HG03280 (cell line): Measurements from ENCODE around the gene PORCN.
A peak's percentile ranks its signal among the peaks of the same experiment; 100 is the strongest.

Experiments
- ATAC-seq: cut with Tn5 transposase; IDR thresholded peaks from one replicate; pipeline ENCODE4 v1.9.1; 2021; ENCODE audit warnings: mild to moderate bottlenecking, moderate library complexity; ENCODE audit not compliant: unreplicated experiment

PORCN gene

DNA sequence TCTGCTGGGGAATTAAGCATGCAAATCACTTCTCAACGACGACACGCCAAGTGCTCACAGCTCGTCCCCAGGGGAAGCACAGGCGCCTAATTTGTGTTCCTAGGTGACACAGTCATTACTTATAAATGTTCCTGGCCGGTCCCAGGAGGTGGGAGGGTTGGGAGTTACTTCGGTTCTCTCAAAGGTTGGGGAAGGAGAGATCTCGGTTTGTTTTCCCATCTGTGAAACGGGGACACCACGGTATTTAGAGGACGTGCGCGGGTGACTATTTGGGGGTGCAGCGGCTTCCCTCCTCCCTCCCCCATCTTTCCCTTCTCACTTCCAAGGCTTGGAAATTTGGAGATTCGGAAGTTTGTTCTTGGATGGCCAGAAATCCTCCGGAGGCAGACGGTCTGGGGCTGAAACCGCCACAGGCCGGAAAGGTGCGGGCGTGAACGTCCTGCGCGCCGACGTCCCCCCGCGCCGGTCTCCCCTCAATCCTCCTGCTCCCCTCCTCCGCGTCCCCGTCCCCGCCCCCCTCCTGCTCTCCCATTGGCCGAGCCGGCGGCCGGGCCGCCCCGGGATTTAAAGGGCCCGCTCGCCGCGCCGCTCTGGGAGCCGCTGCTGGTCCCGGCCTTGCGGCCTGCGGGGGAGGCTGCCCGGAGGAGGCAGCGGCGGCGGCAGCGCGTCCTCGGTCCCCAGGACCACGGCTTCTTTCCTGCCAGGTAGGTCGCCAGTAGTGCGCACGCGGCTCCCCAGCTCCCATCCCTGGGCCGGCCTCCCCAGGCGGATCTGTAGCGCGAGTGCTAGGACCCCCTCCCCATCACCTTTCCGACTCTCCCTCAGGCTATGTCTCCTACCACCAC, at the start of gene PORCN:
PORCN (plus strand) TSS at position 593 of the 845 bp plus-strand sequence. CDS start 829 bp downstream, outside the sequence.
- peak; percentile 91 for ATAC-seq

DNA sequence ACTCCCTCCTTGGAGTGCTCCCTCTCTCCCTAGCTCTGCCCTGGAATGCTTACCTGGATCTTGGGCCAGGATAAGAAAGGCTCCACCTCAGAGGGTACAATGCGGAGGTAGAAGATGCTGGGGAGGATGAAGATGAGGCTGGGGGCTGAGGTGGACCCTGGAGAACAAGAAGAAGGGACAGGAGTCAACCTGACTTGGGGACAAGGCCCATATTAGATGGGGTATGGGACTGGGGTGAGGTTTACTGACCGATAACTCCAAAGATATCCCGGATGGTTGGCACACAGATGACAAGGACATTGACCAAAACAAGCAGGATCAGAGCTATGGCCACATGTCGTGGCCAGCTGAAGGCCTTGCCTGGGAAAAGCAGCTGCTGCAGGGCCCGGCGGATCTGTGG, 49.3 kb upstream of the PORCN start:
- no peak for ATAC-seq

DNA sequence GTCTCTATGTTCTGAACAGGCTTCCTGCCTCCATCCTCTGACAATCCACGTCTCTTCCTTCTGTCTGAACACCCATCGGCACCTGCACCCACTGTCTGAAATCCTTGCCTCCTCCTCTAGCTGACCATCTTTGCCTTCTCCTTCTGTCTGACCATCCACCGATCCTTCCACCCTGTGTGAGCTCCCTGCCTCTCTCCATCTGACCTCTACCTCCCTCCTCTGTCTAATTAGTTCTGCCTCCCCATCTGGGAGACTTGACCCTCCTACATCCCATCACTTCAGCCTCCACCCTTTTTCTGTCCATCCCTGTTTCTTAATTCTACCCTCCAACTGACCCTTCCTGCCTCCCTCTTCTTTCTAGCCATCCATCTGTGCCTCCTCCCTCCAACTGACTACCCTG, 48.8 kb upstream of the PORCN start:
- no peak for ATAC-seq

DNA sequence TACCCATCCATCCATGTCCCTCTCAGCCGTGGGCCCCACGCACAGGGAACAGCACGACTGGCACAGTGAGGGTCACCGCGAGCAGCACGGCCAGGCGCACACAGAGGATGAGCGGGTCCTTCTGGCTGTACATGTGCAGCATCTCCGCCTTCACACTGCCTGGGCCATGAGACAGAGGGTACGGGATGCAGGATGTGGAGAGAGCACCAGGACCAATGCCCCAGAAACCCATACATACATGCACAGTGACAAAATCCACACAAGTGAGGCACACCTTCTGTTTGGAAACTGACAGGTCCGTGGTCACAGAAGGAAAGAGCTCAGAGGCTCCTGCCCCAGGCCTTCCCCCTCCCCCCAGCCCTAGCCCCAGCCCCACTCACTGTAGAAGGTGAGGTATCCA, 48.2 kb upstream of the PORCN start:
- ATAC-seq = no peak

DNA sequence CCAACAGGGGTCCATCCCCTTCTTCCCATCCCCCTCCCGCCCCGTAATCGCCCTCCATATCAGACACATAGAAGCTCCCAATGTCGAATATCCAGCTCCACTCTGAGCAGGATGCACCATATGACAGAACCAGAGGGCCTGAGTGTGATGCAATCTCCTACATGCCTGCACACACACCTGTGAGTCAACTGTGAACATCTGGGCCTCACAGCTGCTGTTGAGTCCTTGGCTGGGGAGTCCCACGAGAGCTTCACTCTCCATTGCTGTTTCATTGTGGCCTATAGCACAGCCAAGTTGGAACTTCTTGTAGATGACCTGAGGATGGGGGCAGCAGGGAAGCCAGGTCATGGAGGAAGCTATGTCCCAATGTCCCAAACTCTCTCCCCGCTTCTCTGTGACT, 47.0 kb upstream of the PORCN start:
- ATAC-seq = no peak

DNA sequence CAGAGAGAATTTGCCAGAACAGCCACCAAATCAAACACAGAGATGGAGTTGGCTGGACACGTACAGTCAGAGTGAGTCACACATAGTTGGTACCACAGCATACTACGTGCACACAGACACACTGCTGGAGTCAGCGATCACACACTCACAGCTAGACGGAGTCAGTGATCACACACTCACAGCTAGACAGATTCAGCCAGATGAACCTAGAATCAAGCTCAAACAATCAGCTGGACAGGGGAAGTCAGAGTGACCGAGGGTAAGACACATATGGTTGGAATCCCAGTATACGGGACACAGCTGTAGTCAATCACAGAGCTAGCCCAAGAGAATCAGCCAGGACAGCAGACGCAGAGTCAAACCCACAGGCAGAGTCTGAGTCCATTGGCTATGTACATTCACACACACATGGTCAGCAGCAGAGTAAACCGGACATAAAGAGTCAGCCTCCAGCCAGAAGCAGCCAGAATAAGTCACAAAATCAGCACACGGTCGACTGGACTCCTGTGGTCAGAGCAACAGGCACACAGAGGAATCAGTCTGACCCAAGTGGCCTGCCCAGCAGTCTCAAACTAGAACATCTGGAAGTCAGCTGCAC, 43.4 kb upstream of the PORCN start:
- ATAC-seq = no peak

DNA sequence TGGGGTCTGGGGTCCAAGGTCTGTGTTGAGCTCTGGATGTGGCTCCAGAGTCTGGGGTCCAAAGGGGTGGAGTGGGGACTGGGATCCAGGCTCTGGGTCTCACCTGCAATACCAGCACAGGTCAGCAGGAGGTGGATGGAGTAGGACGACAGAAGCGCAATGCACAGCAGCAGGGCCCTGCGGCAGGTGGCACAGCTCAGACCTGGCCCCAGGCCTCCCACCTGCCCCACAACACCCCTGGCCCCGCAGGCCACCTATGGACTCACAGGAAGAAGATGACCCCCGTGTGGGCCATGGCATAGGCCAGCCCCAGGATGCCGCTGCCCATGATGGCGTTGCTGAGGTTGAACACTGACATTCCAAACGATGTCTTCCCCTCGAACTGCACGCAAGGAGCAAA, 42.1 kb upstream of the PORCN start:
- no peak for ATAC-seq

DNA sequence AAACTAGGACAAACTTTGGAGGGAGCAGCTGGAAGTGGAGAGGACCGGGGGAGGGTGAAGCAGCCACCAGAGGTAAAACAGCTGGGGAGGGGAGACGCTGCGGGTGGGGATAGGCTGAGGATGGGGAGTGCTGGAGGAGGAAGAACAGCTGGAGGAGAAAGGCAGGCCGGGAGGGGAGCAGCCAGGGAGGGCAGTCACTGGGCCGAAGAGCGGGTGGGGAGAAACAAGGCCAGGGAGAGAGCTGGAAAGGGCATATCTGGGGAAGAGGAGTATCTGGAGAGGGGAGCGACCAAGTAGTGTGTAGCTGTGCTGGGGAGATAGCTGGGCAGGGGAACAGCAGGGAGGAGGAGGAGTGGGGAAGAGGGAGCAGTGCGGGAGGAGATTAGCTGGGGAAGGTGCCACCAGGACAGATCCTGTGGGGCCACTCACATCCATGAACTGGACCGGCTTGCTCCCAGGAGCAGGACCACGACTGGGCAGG, 41.5 kb upstream of the PORCN start:
- no peak for ATAC-seq

DNA sequence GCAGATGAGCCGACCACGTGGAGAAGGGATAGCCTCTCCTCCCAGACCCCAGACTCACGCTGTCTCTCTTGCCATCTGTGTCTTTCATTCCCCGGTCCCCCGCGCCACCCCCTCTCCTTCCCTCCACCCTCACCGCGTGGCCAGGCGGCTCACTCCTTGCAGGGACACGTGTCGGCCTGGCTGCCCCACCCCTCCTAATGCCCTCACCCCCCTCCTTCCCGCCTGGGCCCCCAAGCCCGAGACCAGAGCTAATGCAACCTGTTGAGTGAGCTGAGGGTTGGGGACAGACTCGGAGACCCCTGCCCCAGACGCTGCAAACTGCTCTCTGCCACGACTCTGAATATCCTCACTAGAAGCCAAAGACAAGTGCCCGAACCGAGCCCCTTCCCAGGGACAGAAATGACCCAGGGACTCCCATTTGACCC, 40.5 kb upstream of the PORCN start:
- peak; percentile 51 for ATAC-seq

DNA sequence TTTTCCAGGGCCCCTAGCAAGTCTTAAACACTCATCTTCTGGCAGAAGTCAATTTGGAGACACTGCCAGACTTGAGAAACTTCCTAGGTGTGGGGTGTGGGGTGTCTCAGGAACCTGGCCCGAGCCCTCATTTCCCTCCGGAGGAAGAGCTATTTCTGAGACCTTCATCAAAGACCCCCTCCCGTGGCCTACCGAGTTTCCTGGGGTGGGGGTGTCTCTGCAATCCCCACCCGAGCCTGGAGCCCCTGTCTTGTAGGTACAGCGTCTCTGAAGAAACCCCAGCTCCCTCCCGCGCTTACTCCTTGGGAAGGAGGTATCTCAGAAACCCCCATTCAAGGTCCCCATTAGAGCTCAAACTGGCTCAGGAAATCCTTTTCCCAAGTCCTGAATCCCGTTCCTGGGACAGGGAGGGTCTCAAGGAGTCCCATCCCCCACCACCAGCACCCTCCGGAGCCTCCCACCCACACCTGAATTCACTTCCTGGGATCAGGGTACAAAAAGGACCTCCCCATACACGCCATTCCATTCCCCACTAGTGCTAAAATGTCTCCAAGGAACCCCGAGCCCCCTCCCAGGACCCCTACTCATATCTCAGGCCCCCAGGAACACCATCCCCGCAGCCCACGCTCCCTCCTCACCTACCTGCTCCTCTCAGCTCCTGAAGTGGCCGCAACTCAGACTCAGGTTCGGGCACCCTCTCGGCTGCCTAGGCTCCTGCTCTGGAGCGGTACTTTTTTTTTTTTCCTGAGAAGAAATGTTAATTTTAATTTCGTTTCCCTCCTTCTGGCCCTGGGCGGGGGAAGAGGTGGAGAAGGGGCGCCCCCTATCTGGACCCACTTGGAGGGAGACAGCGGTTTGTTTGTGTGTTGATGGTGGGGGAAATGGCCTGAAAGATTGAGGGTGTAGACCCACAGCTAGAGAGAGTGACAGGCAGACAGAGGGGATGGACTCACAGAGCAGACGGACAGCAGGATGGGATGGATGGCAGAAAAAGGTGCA, 39.8 kb upstream of the PORCN start:
- ATAC-seq = no peak

DNA sequence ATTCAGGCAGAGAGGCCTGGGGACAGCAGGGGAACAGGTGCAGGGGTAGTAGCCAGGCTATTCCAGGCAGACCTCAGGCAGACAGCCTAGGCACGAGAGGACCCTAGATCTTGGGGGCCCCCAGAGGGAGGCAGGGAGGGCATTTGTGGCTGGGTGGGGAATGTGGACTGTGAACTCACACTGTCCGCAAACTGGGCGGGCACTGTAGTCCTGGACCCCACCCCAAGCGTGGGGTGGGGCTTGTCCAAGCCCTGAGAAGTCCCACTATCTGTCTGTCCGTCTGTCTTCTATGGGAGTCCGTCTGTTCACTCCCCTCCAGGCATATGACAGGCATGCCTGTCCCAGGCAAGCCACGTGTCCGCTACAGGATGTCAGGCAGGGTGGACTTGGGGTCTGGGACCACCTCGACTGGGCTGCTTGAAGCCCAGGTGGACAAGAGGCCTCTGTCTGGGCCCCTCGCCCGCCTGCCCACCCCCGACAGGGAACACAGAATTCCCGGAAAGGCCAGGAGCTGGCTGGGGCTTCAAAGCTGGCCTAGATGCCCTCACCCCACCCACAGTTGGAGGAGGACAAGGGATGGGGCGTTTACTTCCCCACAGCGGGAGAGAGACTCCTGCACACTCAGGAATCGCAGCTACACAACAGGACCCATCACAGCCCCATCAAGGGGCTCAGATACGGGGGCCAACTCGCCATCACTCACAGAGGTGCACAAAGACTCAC, 38.5 kb upstream of the PORCN start, which contains the start of gene SLC38A5:
SLC38A5 (minus strand) TSS at position 151 of the 723 bp plus-strand sequence. CDS start 2,336 bp downstream, outside the sequence.
- no peak for ATAC-seq

DNA sequence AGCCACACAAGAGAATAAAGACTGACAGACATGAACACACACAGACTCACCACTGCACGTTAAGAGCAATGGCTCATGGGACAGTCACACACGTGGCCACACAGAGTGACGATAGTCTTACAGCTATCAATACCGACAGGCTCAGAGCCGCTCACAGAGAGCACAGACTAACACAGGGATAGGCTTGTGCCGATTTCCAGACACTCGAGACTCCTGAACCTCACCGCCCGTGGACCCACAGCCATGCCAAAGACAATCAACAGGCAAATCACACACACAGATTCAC, 38.0 kb upstream of the PORCN start:
- no peak for ATAC-seq

DNA sequence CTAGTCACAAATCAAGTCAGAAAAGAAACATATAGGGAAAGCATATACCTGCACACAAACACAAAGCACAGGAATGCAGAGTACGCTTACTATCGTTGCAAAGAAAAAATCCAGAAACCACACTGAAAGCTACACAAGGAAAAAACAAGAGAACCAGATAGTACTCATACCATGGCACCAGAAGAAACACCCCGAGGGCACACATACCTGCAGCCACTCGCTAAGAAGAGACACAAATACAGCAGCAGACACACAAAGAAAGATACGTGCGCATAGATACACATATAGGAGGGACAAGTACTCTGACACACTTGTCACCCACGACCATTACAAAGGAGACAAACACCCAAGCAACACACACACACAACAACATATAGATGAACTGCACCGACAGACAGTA, 37.3 kb upstream of the PORCN start:
- ATAC-seq = no peak

DNA sequence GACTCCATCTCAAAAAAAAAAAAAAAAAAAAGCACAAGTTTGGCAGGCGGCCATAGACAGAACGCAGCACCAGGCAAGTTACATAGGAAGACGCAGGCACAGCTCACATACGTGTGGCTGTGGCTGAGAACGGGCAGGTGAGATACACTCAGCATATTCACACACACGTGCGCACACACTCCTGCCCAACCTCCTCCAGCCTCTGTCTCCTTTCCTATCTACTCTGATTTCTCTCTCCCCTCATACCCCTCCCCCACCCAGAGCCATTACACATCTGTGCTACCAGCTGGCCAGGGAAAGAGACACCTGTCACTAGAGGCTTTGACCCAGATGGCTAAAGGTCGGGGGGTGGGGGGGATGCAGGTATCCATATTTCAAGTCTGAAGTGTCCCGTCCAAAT, 36.6 kb upstream of the PORCN start:
- no peak for ATAC-seq

DNA sequence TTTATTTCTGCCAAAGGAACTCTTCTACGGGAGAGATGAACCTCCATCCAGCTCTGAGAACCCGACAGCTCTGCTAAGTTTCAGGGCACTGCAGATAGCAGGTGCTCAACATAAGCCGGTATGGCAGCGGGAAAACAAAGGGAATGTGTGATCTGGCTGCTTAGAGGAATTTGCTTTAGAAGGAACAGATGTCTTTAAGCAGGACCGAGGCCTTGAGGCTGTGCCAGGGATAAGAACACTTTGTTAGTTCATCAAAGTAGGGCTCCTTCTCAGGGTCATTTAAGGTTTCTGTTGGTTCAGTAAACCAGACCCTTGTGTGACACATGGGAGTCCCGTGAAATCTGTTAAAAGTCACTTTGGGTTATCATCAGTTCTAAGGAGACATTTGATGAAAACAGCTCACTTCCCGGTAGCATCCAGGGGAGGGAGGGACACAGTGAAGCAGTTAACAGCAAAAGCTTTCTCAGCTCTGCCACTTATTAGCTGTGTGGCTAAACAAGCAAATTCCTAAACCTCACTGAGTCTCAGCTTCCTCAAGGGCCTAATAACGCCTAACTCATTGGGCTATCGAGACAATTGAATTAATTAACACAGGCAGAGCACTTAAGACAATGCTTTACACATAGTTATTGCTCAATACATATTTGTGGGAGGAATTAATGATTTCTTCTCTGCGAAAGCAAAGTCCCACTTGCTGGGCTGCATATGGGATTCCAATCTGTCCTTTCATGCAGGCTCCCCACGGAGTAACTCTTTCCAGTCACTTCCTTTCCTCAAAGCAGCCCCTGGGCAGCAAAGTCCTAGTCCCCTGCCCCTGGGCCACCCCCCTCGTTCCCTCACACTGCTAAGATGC, 35.7 kb upstream of the PORCN start:
- no peak for ATAC-seq

DNA sequence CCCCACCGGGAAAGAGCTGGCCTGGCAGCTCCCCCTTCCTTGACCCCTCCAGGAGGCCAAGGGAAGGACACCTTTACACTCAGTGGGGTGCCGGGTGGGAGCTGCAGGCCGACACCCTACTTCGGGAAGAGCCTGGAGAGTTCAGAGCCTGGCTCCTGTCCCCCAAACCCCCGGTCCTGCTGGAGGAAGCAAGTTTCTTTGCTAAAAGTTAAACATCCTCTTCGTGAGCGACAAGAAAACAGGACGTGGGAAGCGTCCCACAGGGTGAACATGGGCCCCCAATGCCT, 35.1 kb upstream of the PORCN start:
- ATAC-seq = no peak

DNA sequence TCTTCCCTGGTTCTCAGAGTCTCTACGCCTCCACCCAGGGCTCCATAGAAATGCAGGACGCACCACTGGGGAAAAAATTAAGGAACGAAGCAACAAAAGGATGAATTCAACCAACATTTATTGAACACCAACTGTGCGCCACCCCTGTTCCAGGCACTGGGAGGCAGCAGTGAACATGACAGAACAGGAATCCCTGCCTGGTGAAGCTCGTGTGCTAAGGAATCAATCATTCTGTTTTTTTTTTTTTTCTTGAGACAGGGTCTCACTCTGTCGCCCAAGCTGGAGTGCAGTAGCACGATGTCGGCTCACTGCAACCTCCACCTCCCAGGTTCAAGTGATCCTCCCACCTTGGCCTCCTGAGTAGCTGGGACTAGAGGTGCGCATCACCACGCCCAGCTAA, 34.7 kb upstream of the PORCN start:
- no peak for ATAC-seq

DNA sequence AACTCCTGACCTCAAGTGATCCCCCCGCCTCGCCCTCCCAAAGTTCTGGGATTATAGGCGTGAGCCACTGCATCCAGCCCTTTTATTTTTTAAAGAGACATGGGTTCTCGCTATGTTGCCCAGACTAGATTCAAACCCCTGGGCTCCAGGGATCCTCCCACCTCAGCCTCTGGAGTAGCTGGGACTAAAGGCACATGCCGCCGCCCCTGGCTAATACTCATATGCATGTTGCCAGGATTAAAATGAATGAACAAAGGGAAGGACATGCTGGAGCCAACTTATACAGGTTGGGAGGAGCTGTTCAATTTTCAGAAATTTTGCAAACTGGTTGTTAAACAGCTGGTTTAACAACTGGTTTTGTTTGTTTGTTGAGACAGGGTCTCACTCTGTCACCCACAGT, 34.2 kb upstream of the PORCN start:
- no peak for ATAC-seq

DNA sequence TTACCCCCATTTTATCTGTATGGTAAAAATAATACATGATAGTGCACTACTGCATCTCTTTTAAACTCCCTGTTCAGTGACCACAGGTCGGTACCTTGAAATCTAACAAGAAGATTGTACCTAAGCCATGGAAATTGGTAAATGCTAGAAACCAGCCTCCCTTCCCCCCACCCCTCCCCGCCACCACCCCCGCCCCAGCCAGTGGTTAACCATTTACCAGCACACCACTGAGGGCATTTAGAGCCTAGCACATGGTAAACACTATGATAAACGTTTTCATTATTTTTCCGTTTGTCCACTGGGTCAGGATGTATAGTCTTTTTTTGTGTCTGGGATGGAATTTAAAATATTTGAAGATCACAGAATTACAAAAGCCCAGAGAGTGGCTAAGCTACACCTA, 33.5 kb upstream of the PORCN start:
- no peak for ATAC-seq
